ENCODE measurements around the gene PTCD3. TPM values are rescaled to one million over a fixed set of nuclear protein-coding genes. Genes with fewer than 3 reads are reported as not detected.

The PTCD3 gene
- total RNA-seq, 2 donors from 2014 or later, result 70.7 to 129 TPM

DNA sequence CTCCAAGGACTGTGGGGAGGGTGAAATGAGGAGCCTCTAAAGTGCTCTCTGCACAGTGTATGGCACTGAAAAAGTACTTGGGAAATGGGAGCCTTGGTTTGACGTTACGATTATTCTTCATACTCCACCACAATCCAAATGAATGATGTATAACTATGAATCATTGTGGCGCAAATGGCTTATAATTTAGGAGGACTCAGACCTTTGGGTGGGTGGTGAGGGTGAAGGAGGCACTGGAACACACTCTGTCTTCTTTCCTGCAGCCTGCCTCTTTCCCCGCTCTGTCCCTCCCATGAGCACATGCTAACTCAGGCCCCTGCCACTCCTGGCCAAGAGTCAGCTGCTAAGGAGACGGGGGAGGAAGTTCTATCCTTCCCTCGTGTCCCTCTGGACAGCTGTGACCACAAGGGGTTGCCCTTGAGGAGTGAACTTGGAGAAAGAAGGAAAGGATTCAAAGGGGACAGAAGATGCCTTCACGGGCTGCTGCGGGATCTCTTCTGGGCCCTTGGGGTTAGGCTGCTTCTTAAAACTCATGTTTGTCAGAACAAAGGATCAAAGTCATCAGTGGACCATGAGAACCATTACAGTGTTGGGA lies 36.8 kb upstream of the PTCD3 start:
- no peak overlapping the region for H3K27ac ChIP-seq
- no peaks in the 10 kb centered on the region for H3K27me3 ChIP-seq (replicated peaks; ENCODE audit: insufficient read depth)
- DNase-seq (ENCODE audit: low spot score), result no peak
- TF ChIP-seq, protein P1, sequence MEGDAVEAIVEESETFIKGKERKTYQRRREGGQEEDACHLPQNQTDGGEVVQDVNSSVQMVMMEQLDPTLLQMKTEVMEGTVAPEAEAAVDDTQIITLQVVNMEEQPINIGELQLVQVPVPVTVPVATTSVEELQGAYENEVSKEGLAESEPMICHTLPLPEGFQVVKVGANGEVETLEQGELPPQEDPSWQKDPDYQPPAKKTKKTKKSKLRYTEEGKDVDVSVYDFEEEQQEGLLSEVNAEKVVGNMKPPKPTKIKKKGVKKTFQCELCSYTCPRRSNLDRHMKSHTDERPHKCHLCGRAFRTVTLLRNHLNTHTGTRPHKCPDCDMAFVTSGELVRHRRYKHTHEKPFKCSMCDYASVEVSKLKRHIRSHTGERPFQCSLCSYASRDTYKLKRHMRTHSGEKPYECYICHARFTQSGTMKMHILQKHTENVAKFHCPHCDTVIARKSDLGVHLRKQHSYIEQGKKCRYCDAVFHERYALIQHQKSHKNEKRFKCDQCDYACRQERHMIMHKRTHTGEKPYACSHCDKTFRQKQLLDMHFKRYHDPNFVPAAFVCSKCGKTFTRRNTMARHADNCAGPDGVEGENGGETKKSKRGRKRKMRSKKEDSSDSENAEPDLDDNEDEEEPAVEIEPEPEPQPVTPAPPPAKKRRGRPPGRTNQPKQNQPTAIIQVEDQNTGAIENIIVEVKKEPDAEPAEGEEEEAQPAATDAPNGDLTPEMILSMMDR (IDR thresholded peaks at IDR 0.05), result no peak
- ATAC-seq (ENCODE audit: insufficient number of reproducible peaks, low FRiP score, low read depth), result no peak
- H3K4me1 ChIP-seq (ENCODE audit: control insufficient read depth in 1 of 2, low read depth in 2 of 2), result peaks cover 16 to 42% of the 10 kb centered on the region in 2 donors
- H3K9me3 ChIP-seq, result no peaks in the 10 kb centered on the region
- no peak overlapping the region for H3K4me3 ChIP-seq
- peaks cover 24% of the 10 kb centered on the region for H3K36me3 ChIP-seq

DNA sequence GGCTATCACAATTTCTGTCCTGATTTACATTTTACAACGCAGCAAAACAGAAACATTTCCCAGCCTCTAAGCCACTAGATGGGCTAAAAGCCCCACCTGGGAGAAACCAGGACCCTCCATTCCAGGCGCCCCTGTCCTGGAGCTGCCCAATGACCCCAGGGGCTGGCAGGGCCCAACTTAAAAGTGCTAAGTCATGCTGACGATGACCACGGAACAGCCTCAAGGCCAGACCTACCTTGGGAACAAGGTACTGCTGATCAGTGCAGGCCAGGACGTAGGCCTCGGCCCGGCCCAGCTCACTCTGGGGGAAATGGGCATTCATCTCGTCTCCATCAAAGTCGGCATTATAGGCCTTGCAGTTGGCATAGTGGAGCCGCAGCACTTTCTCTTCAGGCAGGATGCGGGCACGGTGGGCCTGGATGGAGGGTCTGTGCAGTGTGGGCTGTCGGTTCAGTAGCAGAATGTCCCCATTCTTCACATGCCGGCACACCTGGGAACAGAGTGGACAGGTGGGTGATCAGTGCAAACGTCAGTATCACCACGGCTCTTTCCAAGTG lies 36.2 kb upstream of the PTCD3 start:
- peaks cover 31% of the 10 kb centered on the region for H3K36me3 ChIP-seq
- no peaks in the 10 kb centered on the region for H3K27me3 ChIP-seq (replicated peaks; ENCODE audit: insufficient read depth)
- H3K4me3 ChIP-seq, result no peak overlapping the region
- no peaks in the 10 kb centered on the region for H3K9me3 ChIP-seq
- H3K27ac ChIP-seq, result no peak overlapping the region
- DNase-seq (ENCODE audit: low spot score) (no peak), ATAC-seq (ENCODE audit: insufficient number of reproducible peaks, low FRiP score, low read depth) (no peak)
- TF ChIP-seq, protein P1 (IDR thresholded peaks at IDR 0.05), result no peak
- peaks cover 16 to 42% of the 10 kb centered on the region in 2 donors for H3K4me1 ChIP-seq (ENCODE audit: control insufficient read depth in 1 of 2, low read depth in 2 of 2)

DNA sequence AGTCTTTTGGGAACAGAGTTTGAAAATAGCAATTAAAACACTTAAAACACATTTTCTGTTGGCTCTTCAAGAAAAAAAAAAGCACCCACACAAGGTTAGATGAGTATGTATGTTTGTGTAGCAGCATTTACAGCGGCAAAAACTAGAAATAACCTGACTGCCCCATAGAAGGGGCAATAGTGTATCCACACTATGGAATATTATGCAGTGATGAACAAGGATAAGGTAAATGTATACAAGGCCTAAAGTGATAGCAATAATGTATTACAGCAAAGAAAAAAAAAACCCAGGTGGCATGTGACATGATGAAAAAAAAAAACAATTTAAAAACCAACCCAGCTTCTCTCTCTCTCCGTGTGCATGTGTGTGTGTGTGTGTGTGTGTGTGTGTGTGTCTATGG lies 35.2 kb upstream of the PTCD3 start:
- H3K9me3 ChIP-seq, result no peaks in the 10 kb centered on the region
- TF ChIP-seq, protein P1 (IDR thresholded peaks at IDR 0.05), result no peak
- H3K4me1 ChIP-seq (ENCODE audit: control insufficient read depth in 1 of 2, low read depth in 2 of 2), result peaks cover 11 to 34% of the 10 kb centered on the region in 2 donors
- H3K27ac ChIP-seq, result no peak overlapping the region
- no peaks in the 10 kb centered on the region for H3K27me3 ChIP-seq (replicated peaks; ENCODE audit: insufficient read depth)
- no peak overlapping the region for H3K4me3 ChIP-seq
- ATAC-seq (ENCODE audit: insufficient number of reproducible peaks, low FRiP score, low read depth), result no peak
- no peak for DNase-seq (ENCODE audit: low spot score)
- peaks cover 34% of the 10 kb centered on the region for H3K36me3 ChIP-seq

DNA sequence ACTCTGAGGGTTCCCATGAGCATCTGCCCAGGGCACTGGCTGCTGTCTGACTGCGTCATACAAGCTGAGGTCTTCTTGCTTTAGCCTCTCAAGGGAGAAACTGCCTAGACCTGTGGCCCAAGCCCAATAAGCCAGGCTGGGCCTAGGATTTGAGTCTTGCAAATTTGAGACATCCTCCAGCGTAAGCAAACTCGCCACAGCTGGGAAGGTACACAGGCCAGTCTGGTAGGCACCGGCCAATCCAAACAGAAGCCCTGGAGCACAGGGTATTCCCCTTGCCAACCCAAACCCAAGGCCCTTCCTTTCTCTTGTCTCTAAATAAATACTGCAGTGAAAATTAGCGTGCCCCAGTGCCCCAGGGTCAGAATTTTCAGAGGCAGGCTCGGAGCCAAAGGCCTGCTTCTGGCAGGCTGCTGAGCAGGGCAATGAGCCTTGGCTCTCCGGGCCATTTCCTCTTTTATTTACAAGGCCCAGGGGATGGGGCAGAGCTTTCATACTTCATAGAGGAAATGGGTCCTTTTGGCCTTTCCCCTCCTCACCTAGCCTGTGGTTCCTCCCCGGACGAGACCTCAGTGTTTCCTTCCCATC lies 33.7 kb upstream of the PTCD3 start:
- H3K27ac ChIP-seq, result peak overlapping the region; percentile 70 to 84
- no peak overlapping the region for H3K4me3 ChIP-seq
- peak; percentile 51 for DNase-seq (ENCODE audit: low spot score)
- TF ChIP-seq, protein P1 (IDR thresholded peaks at IDR 0.05), result no peak
- no peaks in the 10 kb centered on the region for H3K9me3 ChIP-seq
- ATAC-seq (ENCODE audit: insufficient number of reproducible peaks, low FRiP score, low read depth), result peak; percentile 89
- H3K4me1 ChIP-seq (ENCODE audit: control insufficient read depth in 1 of 2, low read depth in 2 of 2), result peaks cover 10 to 25% of the 10 kb centered on the region in 2 donors
- peaks cover 42% of the 10 kb centered on the region for H3K36me3 ChIP-seq
- H3K27me3 ChIP-seq (replicated peaks; ENCODE audit: insufficient read depth), result no peaks in the 10 kb centered on the region

DNA sequence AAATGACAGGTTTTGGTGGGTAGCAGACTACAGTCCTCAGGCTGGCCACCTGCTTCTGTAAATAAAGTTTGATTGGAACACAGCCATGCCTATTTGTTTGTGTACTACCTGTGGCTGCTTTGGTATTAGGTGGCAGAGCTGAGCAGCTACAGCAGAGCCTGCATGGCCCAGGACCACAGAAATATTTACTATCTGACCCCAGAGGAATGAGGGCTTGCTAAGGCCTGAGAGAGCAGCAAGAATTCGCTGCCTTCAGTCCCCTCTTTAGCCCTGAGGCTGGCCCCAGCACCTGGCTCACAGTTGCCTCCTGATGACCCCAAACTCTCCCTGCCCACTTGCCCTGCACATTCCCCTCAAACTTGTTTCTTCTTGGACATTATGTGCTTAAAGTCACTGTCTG lies 32.8 kb upstream of the PTCD3 start:
- Histone ChIP-seq H3K9me3 (no peaks in the 10 kb centered on the region), H3K27ac (peak overlapping the region; percentile 70 to 84), H3K4me3 (no peak overlapping the region), H3K36me3 (peaks cover 46% of the 10 kb centered on the region), H3K27me3 (replicated peaks; ENCODE audit: insufficient read depth) (no peaks in the 10 kb centered on the region), H3K4me1 (ENCODE audit: control insufficient read depth in 1 of 2, low read depth in 2 of 2) (peaks cover 10 to 25% of the 10 kb centered on the region in 2 donors)
- no peak for DNase-seq (ENCODE audit: low spot score)
- ATAC-seq (ENCODE audit: insufficient number of reproducible peaks, low FRiP score, low read depth), result no peak
- TF ChIP-seq, protein P1 (IDR thresholded peaks at IDR 0.05), result no peak

Measured in thoracic aorta (tissue), 2 donors.